ENCODE measurements around the gene D2HGDH. TPM values are rescaled to one million over a fixed set of nuclear protein-coding genes. Genes with fewer than 3 reads are reported as not detected.
A peak's percentile ranks its signal among the peaks of the same experiment; 100 is the strongest.
"Not testable (repeated sequence)": the region's sequence is repeated elsewhere in the genome, so short reads cannot be mapped to it uniquely, and the experiment has no call there.

Gene D2HGDH
- total RNA-seq, 1 experiment from 2014 or later = 4.3 TPM

DNA sequence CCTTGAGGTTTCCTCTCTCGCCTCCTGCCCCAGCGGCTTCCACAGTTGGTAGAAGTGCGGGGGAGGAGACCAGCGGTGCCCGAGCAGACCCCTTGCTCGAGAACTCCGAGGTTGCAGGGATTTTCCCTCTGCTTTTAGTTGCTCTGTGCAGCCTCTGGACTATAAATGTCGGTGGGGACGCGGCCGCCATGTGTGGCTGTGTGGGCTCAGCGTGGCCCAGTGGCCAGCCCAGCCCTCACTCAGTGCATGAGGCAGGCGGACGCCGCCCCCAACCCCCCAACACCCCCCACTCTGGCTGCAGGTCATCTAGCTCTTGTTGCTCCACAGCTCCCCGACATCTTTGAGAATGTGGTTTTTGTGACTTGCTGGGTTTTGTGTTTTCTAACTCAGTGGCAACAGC is 15.3 kb upstream of the D2HGDH start:
- DNase-seq = no peak
- H3K27me3 ChIP-seq = no peaks in the 10 kb centered on the region
- H3K27ac ChIP-seq = no peak overlapping the region
- no peaks in the 10 kb centered on the region for H3K4me1 ChIP-seq
- no peak overlapping the region for H3K4me3 ChIP-seq
- no peaks in the 10 kb centered on the region for H3K9me3 ChIP-seq (replicated peaks)
- peaks cover 78% of the 10 kb centered on the region for H3K36me3 ChIP-seq

DNA sequence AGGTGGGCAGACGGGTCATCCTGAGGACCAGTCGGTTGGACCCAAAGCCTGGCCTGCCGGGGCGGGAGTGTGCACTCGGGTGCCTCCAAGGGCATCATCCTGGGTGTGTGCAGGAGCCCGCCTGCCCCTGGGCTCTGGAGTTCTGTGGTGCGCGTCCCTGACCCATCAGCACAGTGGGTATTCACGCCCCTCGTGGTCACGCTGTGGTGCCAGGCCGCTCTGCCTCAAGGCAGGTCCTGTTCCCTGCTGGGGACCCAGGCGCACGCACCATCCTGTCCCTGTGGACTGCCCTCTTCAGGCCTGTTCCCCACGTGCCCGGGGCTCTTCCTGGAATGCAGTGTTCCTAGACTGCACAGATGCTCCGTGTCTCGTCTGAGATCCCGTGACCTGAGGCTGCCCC is 14.3 kb upstream of the D2HGDH start:
- Histone ChIP-seq H3K4me3 (no peak overlapping the region), H3K27me3 (no peaks in the 10 kb centered on the region), H3K27ac (no peak overlapping the region), H3K36me3 (peaks cover 74% of the 10 kb centered on the region), H3K9me3 (replicated peaks) (no peaks in the 10 kb centered on the region), H3K4me1 (no peaks in the 10 kb centered on the region)
- no peak for DNase-seq

- Histone ChIP-seq H3K9me3 (replicated peaks) (no peaks in the 10 kb centered on the region), H3K4me3 (no peak overlapping the region), H3K36me3 (peaks cover 72% of the 10 kb centered on the region), H3K27me3 (no peaks in the 10 kb centered on the region), H3K27ac (no peak overlapping the region), H3K4me1 (no peaks in the 10 kb centered on the region)
- DNase-seq = no peak
Observed at GRCh38 chr2:241720560-241720959, 13.9 kb upstream of the D2HGDH start.

DNA sequence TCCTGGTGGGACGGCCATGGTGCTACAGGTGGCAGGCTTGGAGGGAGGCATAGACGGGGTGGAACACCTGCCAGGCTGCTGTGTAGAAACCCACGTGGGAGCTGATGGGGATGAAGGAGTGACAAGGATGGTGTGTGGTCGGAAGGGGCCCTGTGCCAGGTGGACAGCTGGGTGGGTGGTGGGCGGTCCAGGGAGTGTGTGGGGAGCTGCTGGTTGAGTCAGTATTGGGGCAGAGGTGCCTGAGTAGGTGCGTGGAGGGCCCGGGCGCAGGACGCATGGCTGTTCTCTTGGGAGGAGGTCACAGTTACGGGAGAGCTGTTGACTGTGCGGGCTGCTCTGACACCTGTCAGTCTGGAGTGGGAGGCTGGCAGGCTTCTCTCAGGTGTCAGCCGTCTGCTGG is 12.6 kb upstream of the D2HGDH start:
- Histone ChIP-seq H3K27ac (no peak overlapping the region), H3K9me3 (replicated peaks) (no peaks in the 10 kb centered on the region), H3K27me3 (no peaks in the 10 kb centered on the region), H3K4me1 (no peaks in the 10 kb centered on the region), H3K36me3 (peaks cover 67% of the 10 kb centered on the region), H3K4me3 (no peak overlapping the region)
- DNase-seq = no peak

DNA sequence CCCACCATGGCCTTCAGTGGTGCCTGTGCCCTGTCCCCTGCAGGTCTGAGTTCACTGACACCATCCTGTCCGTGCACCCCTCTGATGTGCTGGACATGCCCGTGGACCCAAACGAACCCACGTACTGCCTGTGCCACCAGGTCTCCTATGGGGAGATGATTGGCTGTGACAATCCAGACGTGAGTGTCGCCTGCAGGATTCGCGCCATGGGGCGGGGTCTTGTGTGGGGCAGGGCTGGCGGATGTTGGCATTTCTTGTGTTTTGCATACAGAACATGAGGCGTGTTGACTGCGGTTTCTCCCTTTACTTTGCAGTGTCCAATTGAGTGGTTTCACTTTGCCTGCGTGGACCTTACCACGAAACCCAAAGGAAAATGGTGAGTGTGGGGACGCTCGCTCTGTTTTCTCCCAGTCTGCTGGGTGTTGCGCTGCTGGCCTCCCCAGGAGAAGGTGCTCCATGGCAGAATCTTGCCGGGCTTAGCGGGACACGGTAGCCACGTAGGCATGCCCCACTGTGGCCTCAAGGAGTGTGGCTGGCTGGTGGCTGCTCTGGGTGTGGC is 11.5 kb upstream of the D2HGDH start:
- Histone ChIP-seq H3K4me1 (no peaks in the 10 kb centered on the region), H3K36me3 (peaks cover 61% of the 10 kb centered on the region), H3K27ac (no peak overlapping the region), H3K4me3 (no peak overlapping the region), H3K27me3 (no peaks in the 10 kb centered on the region), H3K9me3 (replicated peaks) (no peaks in the 10 kb centered on the region)
- no peak for DNase-seq

DNA sequence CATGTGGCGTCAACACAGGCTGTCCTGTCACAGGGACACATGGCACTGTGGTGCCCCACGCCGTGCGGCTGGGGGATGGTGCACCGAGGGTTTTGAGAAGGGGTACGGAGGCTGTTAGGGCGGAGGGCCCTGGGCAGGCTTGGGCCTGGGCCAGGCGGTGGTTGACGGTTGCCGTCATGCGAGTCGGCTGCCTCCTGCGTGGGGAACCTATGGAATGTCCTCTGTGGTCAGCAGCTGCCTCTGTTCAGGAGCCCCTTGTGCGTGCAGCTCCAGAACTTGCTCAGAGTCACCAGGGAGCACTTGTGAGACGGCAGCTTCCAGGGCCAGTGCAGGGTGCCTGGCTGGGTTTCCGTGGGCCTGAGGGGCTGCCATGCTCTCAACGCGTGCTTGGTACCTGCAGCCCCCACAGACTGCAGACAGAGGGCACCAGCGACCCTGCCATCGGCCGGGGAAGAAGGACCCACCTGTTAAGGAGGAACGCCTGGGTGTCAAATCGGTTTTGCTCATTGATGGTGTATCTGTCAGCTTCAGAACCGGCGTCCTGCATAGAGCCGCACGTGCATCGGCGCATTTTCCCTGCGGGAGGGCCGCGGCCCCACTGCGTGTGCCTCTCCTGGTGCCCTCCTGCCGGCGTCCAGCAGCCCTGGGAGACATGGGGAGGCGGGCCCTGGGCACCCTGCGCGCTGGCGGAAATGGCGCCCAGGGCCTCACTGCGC is 10.0 kb upstream of the D2HGDH start:
- Histone ChIP-seq H3K27ac (no peak overlapping the region), H3K9me3 (replicated peaks) (no peaks in the 10 kb centered on the region), H3K4me1 (no peaks in the 10 kb centered on the region), H3K36me3 (peaks cover 52% of the 10 kb centered on the region), H3K27me3 (no peaks in the 10 kb centered on the region), H3K4me3 (no peak overlapping the region)
- no peak for DNase-seq

DNA sequence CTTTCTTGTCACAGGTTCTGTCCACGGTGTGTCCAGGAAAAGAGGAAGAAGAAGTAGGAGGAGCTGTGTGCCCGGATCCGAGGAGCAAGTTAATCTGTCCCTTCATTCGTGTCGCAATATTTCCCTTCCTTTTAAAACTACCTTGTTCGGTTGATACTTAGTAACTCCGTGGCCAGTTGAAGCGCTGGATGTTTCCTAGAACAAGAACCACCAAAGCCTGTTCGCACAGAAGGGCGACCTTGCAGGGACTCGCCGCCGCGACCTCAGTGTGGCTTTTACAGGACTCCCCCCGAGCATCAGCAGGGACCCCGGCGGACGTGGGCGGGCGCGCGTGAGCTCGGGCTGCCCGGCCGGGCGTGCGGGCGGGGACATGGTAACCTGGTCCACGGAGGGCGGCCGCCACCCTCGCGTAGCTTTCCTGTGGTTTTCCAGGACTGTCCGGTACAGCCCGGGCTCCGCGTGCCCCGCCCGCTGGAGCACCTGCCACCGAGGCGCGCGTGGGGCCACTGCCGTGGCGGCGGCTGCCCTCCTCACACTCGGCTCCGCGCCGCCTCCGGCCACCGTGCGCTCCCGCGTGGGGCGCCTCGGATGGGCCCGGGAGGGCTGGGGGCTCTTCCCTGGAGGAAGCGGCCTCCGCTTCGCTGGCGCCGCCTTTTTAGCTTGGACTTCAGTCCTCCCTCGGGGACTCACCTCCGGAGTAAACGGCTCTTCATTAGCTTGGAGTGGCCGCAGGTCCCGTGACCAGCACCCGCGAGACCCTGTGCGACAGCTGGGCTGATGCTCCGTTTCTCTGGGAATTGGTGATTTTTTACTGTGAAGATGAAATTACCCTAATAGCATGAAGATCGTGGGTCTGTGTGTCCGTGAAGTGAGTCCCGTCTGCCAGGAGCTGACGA is 9.2 kb upstream of the D2HGDH start:
- Histone ChIP-seq H3K36me3 (peaks cover 44% of the 10 kb centered on the region), H3K4me3 (no peak overlapping the region), H3K27ac (no peak overlapping the region), H3K9me3 (replicated peaks) (no peaks in the 10 kb centered on the region), H3K27me3 (no peaks in the 10 kb centered on the region), H3K4me1 (no peaks in the 10 kb centered on the region)
- no peak for DNase-seq

DNA sequence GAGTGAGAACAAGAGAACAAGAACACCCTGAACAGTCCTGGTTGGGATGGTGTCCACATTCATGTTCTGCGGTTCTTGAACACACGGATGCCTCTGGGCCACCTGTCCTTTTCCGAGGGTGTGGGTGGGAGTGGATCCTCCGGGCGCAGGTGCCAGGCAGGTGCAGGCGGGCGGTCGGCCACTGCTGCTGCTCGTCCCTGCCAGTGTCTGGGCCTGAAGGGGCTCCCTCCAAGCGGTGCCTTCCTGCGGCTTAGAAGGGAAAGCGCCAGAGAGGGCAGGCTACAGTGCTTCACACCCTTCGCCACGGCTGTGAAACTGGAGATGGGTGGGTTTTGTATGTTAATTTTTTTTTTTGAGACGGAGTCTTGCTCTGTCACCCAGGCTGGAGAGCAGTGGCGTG is 8.0 kb upstream of the D2HGDH start:
- no peaks in the 10 kb centered on the region for H3K27me3 ChIP-seq
- no peaks in the 10 kb centered on the region for H3K9me3 ChIP-seq (replicated peaks)
- peaks cover 31% of the 10 kb centered on the region for H3K36me3 ChIP-seq
- H3K4me1 ChIP-seq = no peaks in the 10 kb centered on the region
- DNase-seq = no peak
- H3K4me3 ChIP-seq = no peak overlapping the region
- no peak overlapping the region for H3K27ac ChIP-seq

DNA sequence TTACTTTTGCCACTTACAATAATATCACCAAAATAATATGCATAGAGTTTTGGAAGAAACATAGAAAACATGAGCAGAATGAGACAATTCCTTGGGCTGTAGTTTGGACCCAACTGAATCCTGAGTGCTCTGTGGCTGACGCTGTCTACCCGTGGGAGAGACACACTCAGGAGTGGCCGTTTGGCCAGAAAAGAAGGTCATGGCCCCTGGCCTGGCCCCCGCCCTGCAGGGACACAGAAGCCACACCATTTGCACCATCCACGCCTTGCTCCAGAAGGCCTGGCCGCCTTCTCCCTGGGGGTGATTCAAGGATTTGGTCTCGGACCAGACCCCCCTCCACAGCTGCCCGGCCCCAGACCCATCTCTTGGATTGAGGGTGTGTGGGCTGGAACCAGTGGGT is 6.4 kb upstream of the D2HGDH start:
- no peak overlapping the region for H3K4me3 ChIP-seq
- no peak for DNase-seq
- no peaks in the 10 kb centered on the region for H3K9me3 ChIP-seq (replicated peaks)
- peaks cover 16% of the 10 kb centered on the region for H3K36me3 ChIP-seq
- H3K27me3 ChIP-seq = no peaks in the 10 kb centered on the region
- no peaks in the 10 kb centered on the region for H3K4me1 ChIP-seq
- H3K27ac ChIP-seq = no peak overlapping the region

DNA sequence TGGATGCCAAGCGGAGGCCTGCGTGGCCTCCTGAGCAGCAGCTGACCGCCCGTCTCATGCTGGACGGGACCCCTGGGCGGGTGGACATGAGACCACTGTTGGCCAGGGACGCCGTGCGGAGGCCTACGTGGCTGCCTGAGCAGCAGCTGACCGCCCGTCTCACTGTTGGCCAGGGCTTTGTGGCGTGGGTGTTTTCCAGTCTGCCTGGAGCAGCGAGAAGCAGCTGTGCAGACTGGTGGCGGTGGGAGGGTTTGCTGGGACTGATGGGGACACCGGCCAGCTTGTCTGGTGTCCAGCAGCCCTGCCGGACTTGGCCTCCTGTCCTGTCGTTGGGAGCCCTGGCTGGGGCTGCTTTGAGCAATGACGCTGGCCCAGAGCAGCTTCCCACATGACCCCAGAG is 5.8 kb upstream of the D2HGDH start:
- DNase-seq = no peak

GRCh38 chr2:241729868-241730267 is 4.6 kb upstream of the D2HGDH start:
- no peaks in the 10 kb centered on the region for H3K9me3 ChIP-seq (replicated peaks)
- no peak overlapping the region for H3K27ac ChIP-seq
- DNase-seq = no peak
- no peaks in the 10 kb centered on the region for H3K27me3 ChIP-seq
- H3K4me1 ChIP-seq = no peaks in the 10 kb centered on the region
- H3K36me3 ChIP-seq = no peaks in the 10 kb centered on the region; the same call in 1 of the 2 replicates
- H3K4me3 ChIP-seq = no peak overlapping the region

More for the DNA sequence above, 5.8 kb upstream of the D2HGDH start:
- Histone ChIP-seq H3K27me3 (no peaks in the 10 kb centered on the region), H3K36me3 (peaks cover 10% of the 10 kb centered on the region), H3K4me1 (no peaks in the 10 kb centered on the region), H3K9me3 (replicated peaks) (no peaks in the 10 kb centered on the region), H3K27ac (no peak overlapping the region), H3K4me3 (no peak overlapping the region)

GRCh38 chr2:241730671-241731293 is 3.6 kb upstream of the D2HGDH start:
- no peaks in the 10 kb centered on the region; the same call in 1 of the 2 replicates for H3K36me3 ChIP-seq
- no peak for DNase-seq
- no peak overlapping the region for H3K27ac ChIP-seq
- no peaks in the 10 kb centered on the region for H3K4me1 ChIP-seq
- no peaks in the 10 kb centered on the region for H3K9me3 ChIP-seq (replicated peaks)
- no peak overlapping the region for H3K4me3 ChIP-seq
- H3K27me3 ChIP-seq = no peaks in the 10 kb centered on the region

DNA sequence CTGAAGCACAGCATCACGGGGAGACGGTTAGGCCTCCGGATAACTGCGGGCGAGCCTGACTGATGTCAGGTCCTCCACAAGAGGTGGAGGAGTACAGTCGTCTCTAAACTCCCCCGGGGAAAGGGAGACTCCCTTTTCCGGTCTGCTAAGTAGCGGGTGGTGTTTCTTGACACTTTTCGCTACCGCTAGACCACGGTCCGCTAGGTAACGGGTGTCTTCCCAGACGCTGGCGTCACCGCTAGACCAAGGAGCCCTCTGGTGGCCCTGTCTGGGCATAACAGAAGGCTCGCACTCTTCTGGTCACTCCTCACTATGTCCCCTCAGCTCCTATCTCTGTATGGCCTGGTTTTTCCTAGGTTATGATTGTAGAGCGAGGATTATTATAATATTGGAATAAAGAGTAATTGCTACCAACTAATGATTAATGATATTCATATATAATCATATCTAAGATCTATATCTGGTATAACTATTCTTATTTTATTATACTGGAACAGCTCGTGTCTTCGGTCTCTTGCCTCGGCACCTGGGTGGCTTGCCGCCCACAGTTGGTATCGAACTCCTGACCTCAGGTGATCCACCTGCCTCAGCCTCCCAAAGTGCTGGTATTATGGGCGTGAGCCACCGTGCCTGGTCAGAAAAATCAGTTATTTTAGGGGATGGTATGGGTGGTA is 1.8 kb upstream of the D2HGDH start:
- H3K4me3 ChIP-seq; H3K27ac ChIP-seq; H3K9me3 ChIP-seq (replicated peaks); H3K27me3 ChIP-seq; H3K36me3 ChIP-seq; H3K4me1 ChIP-seq: not testable (repeated sequence)
- DNase-seq = peak; percentile 41 to 54

GRCh38 chr2:241733391-241734207 is 831 bp upstream of the D2HGDH start:
- Histone ChIP-seq H3K9me3 (replicated peaks) (no peaks in the 10 kb centered on the region), H3K4me1 (no peaks in the 10 kb centered on the region), H3K27me3 (no peaks in the 10 kb centered on the region), H3K27ac (no peak overlapping the region), H3K4me3 (peak overlapping the region; percentile 93), H3K36me3 (no peaks in the 10 kb centered on the region)
- no peak for DNase-seq
